Measurements from ENCODE around the gene IRF2.

IRF2 gene

GRCh38 chr4:184473499-184474262 is 669 bp downstream of the IRF2 start:
- DNase-seq (ENCODE audit: low spot score) = peak; percentile 62

GRCh38 chr4:184472614-184473498 is 1.5 kb downstream of the IRF2 start:
- peak; percentile 42 for DNase-seq (ENCODE audit: low spot score)

GRCh38 chr4:184471881-184472613 is 2.3 kb downstream of the IRF2 start:
- DNase-seq (ENCODE audit: low spot score) = peak; percentile 19

GRCh38 chr4:184470785-184471110 is 3.6 kb downstream of the IRF2 start:
- DNase-seq (ENCODE audit: low spot score) = no peak

GRCh38 chr4:184466634-184467033 is 7.7 kb downstream of the IRF2 start:
- DNase-seq (ENCODE audit: low spot score) = no peak

- DNase-seq (ENCODE audit: low spot score) = no peak
Measured at GRCh38 chr4:184464759-184465454, 9.4 kb downstream of the IRF2 start.

GRCh38 chr4:184463856-184464255 is 10.5 kb downstream of the IRF2 start:
- no peak for DNase-seq (ENCODE audit: low spot score)

GRCh38 chr4:184463158-184463557 is 11.2 kb downstream of the IRF2 start:
- DNase-seq (ENCODE audit: low spot score) = no peak

- DNase-seq (ENCODE audit: low spot score) = no peak
Measured at GRCh38 chr4:184462724-184463123, 11.6 kb downstream of the IRF2 start.

- DNase-seq (ENCODE audit: low spot score) = no peak
Measured at GRCh38 chr4:184461711-184462441, 12.5 kb downstream of the IRF2 start.

GRCh38 chr4:184460499-184461285 is 13.7 kb downstream of the IRF2 start:
- DNase-seq (ENCODE audit: low spot score) = no peak

GRCh38 chr4:184459413-184459812 is 14.9 kb downstream of the IRF2 start:
- DNase-seq (ENCODE audit: low spot score) = peak; percentile 49

- no peak for DNase-seq (ENCODE audit: low spot score)
Measured at GRCh38 chr4:184457535-184458249, 16.7 kb downstream of the IRF2 start.

- no peak for DNase-seq (ENCODE audit: low spot score)
Measured at GRCh38 chr4:184456337-184456736, 18.0 kb downstream of the IRF2 start.

- DNase-seq (ENCODE audit: low spot score) = no peak
Measured at GRCh38 chr4:184455299-184455698, 19.1 kb downstream of the IRF2 start.

GRCh38 chr4:184453365-184454160 is 20.8 kb downstream of the IRF2 start:
- peak; percentile 55 for DNase-seq (ENCODE audit: low spot score)

GRCh38 chr4:184452740-184453139 is 21.6 kb downstream of the IRF2 start:
- DNase-seq (ENCODE audit: low spot score) = no peak

- no peak for DNase-seq (ENCODE audit: low spot score)
Measured at GRCh38 chr4:184451726-184452125, 22.6 kb downstream of the IRF2 start.
